OCI-LY1 (cell line): ENCODE data around the gene TAS2R60.

Experiments used
- H2AFZ ChIP-seq: fragments of 200-600 bp; sonication (generic), shearing (Covaris generic); 2 replicates; pipeline ENCODE4 v1.6.0; 2014; ENCODE audit warnings: antibody characterized with exemption, mild to moderate bottlenecking, low read length
- H3F3A ChIP-seq: fragments of 200-600 bp; sonication (generic), shearing (Covaris generic); 2 replicates; pipeline ENCODE4 v1.6.0; 2014; ENCODE audit warnings: mild to moderate bottlenecking, antibody characterized with exemption, low read length, moderate library complexity; ENCODE audit not compliant: insufficient read depth
- H3K27ac ChIP-seq: fragments of 200-600 bp; sonication (generic); 2 replicates; pipeline ENCODE4 v1.5.1; 2014; ENCODE audit warnings: low read length, mixed run types, mild to moderate bottlenecking, low read depth; ENCODE audit not compliant: poor library complexity, severe bottlenecking
- H3K27me3 ChIP-seq: fragments of 200-600 bp; sonication (generic); 2 replicates; pipeline ENCODE4 v1.6.0; 2014; ENCODE audit warnings: antibody characterized with exemption, mild to moderate bottlenecking, low read length, moderate library complexity; ENCODE audit not compliant: insufficient read depth
- H3K36me3 ChIP-seq: fragments of 200-600 bp; sonication (generic); 2 replicates; pipeline ENCODE4 v1.6.1; 2014; ENCODE audit warnings: mild to moderate bottlenecking, antibody characterized with exemption, low read length, moderate library complexity, mixed read lengths; ENCODE audit not compliant: insufficient read depth
- H3K4me1 ChIP-seq: fragments of 200-600 bp; sonication (generic); 2 replicates; pipeline ENCODE4 v1.5.1; 2014; ENCODE audit warnings: mild to moderate bottlenecking, low read length, moderate library complexity; ENCODE audit not compliant: insufficient read depth, severe bottlenecking
- H3K4me2 ChIP-seq: fragments of 200-600 bp; sonication (generic), shearing (Covaris generic); 2 replicates; pipeline ENCODE4 v1.6.1; 2014; ENCODE audit warnings: low read length
- H3K4me3 ChIP-seq: fragments of 200-600 bp; sonication (generic); 2 replicates; pipeline ENCODE4 v1.5.1; 2014; ENCODE audit warnings: low read length, low read depth, mild to moderate bottlenecking, mixed read lengths; ENCODE audit not compliant: poor library complexity, severe bottlenecking
- H3K79me2 ChIP-seq: fragments of 200-600 bp; shearing (Covaris generic); 2 replicates; pipeline ENCODE4 v1.6.1; 2016; ENCODE audit warnings: mixed run types, low read length, mixed read lengths; ENCODE audit not compliant: insufficient read depth
- H3K9ac ChIP-seq: fragments of 200-600 bp; sonication (generic), shearing (Covaris generic); 2 replicates; pipeline ENCODE4 v1.6.1; 2014; ENCODE audit warnings: mild to moderate bottlenecking, low read length, mixed read lengths
- H3K9me2 ChIP-seq: fragments of 200-600 bp; sonication (generic), shearing (Covaris generic); 2 replicates; pipeline ENCODE4 v1.6.1; 2014; ENCODE audit warnings: low read depth, mild to moderate bottlenecking, low read length, mixed read lengths
- H3K9me3 ChIP-seq: fragments of 200-600 bp; shearing (Covaris generic); 2 replicates; pipeline ENCODE4 v1.6.1; 2014; ENCODE audit warnings: low read length, mixed read lengths
- H4K20me1 ChIP-seq: fragments of 200-600 bp; sonication (generic), shearing (Covaris generic); 2 replicates; pipeline ENCODE4 v1.6.0; 2016; ENCODE audit warnings: mild to moderate bottlenecking, low read length; ENCODE audit not compliant: insufficient read depth
- CTCF ChIP-seq: fragments of 200-600 bp; sonication (generic), shearing (Covaris generic); IDR thresholded peaks from 2 replicates; pipeline ENCODE4 v1.5.1; 2017; ENCODE audit warnings: mild to moderate bottlenecking, antibody characterized with exemption, low read length, moderate library complexity, mixed read lengths
- EZH2 ChIP-seq: fragments of 200-600 bp; sonication (generic), shearing (Covaris generic); IDR thresholded peaks from 2 replicates; pipeline ENCODE4 v1.8.0; 2017; ENCODE audit warnings: borderline replicate concordance, mixed run types, mild to moderate bottlenecking, antibody characterized with exemption, low read length, moderate library complexity, mixed read lengths

Gene TAS2R60

GRCh38 chr7:143492799-143493739, 49.8 kb downstream of the TAS2R60 start:
- Histone ChIP-seq H2AFZ (no peak overlapping the region), H3K79me2 (no peaks in the 10 kb centered on the region), H3K36me3 (no peaks in the 10 kb centered on the region), H3K27me3 (no peaks in the 10 kb centered on the region), H3K4me2 (no peak overlapping the region), H3K4me3 (no peak overlapping the region), H3K9me3 (no peaks in the 10 kb centered on the region), H3K27ac (no peak overlapping the region), H3K9me2 (no peaks in the 10 kb centered on the region), H4K20me1 (no peaks in the 10 kb centered on the region), H3K4me1 (no peaks in the 10 kb centered on the region), H3F3A (no peaks in the 10 kb centered on the region), H3K9ac (no peak overlapping the region)
- TF ChIP-seq EZH2 (no peak), CTCF (no peak)

- H3K4me3 ChIP-seq: no peak overlapping the region
- H3K9me2 ChIP-seq: no peaks in the 10 kb centered on the region
- H3F3A ChIP-seq: no peaks in the 10 kb centered on the region
- H3K4me1 ChIP-seq: no peaks in the 10 kb centered on the region
- no peaks in the 10 kb centered on the region for H3K36me3 ChIP-seq
- no peaks in the 10 kb centered on the region for H3K27me3 ChIP-seq
- no peaks in the 10 kb centered on the region for H3K9me3 ChIP-seq
- H3K27ac ChIP-seq: no peak overlapping the region
- H3K4me2 ChIP-seq: no peak overlapping the region
- H3K9ac ChIP-seq: no peak overlapping the region
- H2AFZ ChIP-seq: no peak overlapping the region
- H4K20me1 ChIP-seq: no peaks in the 10 kb centered on the region
- TF ChIP-seq EZH2: no peak
- TF ChIP-seq CTCF: no peak
- H3K79me2 ChIP-seq: no peaks in the 10 kb centered on the region
These were observed 50.5 kb downstream of the TAS2R60 start for GRCh38 chr7:143493751-143494150.
